Measurements from ENCODE around the gene TRERF1. TPM values are rescaled to one million over a fixed set of nuclear protein-coding genes. Genes with fewer than 3 reads are reported as not detected.
A peak's percentile ranks its signal among the peaks of the same experiment; 100 is the strongest.

Gene TRERF1
- total and polyA plus RNA-seq, 2 experiments from 2014 or later: 3.2 to 5.1 TPM

- H2AFZ ChIP-seq: no peak overlapping the region
- no peak for DNase-seq (ENCODE audit: low spot score)
- no peaks in the 10 kb centered on the region for H3K27me3 ChIP-seq
- H3K79me2 ChIP-seq: peaks cover 17% of the 10 kb centered on the region
- no peaks in the 10 kb centered on the region for H3K9me2 ChIP-seq (replicated peaks; ENCODE audit: insufficient read depth)
- H3K9me3 ChIP-seq (ENCODE audit: low read depth): no peaks in the 10 kb centered on the region
- no peak for TF ChIP-seq CTCF (IDR thresholded peaks at IDR 0.05; ENCODE audit: poor library complexity)
- TF ChIP-seq EZH2 (IDR thresholded peaks at IDR 0.05; ENCODE audit: borderline replicate concordance): no peak
- no peak for TF ChIP-seq EZH2phosphoT487 (IDR thresholded peaks at IDR 0.05; ENCODE audit: low read depth, severe bottlenecking, unreplicated experiment)
- H3K4me3 ChIP-seq: no peak overlapping the region
- no peaks in the 10 kb centered on the region for H3K36me3 ChIP-seq (replicated peaks; ENCODE audit: insufficient read depth, low read depth)
- 90% methylated on average over 2 of the region's 2 CpGs for WGBS (ENCODE audit: low lambda C conversion rate, missing lambda C conversion rate)
- no peak overlapping the region for H3K27ac ChIP-seq
- H3K4me1 ChIP-seq (ENCODE audit: insufficient read depth): peaks cover 15% of the 10 kb centered on the region
- H4K20me1 ChIP-seq (ENCODE audit: insufficient read depth, poor library complexity, severe bottlenecking): no peaks in the 10 kb centered on the region
- no peak overlapping the region for H3K4me2 ChIP-seq
These were observed 111.7 kb downstream of the TRERF1 start for GRCh38 chr6:42339991-42340401.

DNA sequence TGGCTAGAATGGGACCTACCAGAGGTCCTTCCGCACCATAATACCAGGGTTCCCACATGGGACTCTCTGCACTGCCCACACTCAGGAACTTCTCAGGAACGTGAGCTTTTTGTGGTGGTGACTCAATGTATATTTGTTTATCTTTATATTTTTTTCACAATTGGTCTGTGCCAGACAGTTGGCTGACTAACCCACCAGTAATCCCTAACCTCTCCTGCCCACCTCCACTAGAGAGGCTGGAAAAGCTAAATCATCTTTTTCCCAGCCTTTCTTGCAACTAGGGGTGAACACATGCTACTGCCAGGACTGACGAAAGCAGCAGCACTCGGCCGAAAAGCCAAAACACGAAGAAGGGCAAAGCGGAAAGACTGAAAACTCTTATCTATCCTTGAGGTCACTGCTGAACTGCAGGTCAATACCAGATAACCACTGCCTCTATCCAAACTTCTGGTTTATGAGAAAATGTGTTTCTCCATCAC lies 112.9 kb downstream of the TRERF1 start:
- Histone ChIP-seq H3K9me3 (ENCODE audit: low read depth) (no peaks in the 10 kb centered on the region), H3K9me2 (replicated peaks; ENCODE audit: insufficient read depth) (no peaks in the 10 kb centered on the region), H2AFZ (no peak overlapping the region), H3K27ac (no peak overlapping the region), H3K4me3 (no peak overlapping the region), H3K36me3 (replicated peaks; ENCODE audit: insufficient read depth, low read depth) (no peaks in the 10 kb centered on the region), H4K20me1 (ENCODE audit: insufficient read depth, poor library complexity, severe bottlenecking) (no peaks in the 10 kb centered on the region), H3K4me2 (peak overlapping the region; percentile 51), H3K27me3 (no peaks in the 10 kb centered on the region), H3K79me2 (peaks cover 17% of the 10 kb centered on the region), H3K4me1 (ENCODE audit: insufficient read depth) (peaks cover 15% of the 10 kb centered on the region)
- peak; percentile 30 for DNase-seq (ENCODE audit: low spot score)
- WGBS (ENCODE audit: low lambda C conversion rate, missing lambda C conversion rate): 56% methylated on average over 7 of the region's 7 CpGs
- TF ChIP-seq EZH2 (IDR thresholded peaks at IDR 0.05; ENCODE audit: borderline replicate concordance) (no peak), CTCF (IDR thresholded peaks at IDR 0.05; ENCODE audit: poor library complexity) (no peak), EZH2phosphoT487 (IDR thresholded peaks at IDR 0.05; ENCODE audit: low read depth, severe bottlenecking, unreplicated experiment) (no peak)

- TF ChIP-seq EZH2 (IDR thresholded peaks at IDR 0.05; ENCODE audit: borderline replicate concordance): no peak
- no peak for TF ChIP-seq CTCF (IDR thresholded peaks at IDR 0.05; ENCODE audit: poor library complexity)
- TF ChIP-seq EZH2phosphoT487 (IDR thresholded peaks at IDR 0.05; ENCODE audit: low read depth, severe bottlenecking, unreplicated experiment): no peak
- Histone ChIP-seq H4K20me1 (ENCODE audit: insufficient read depth, poor library complexity, severe bottlenecking) (no peaks in the 10 kb centered on the region), H3K4me2 (peak overlapping the region; percentile 51), H3K36me3 (replicated peaks; ENCODE audit: insufficient read depth, low read depth) (no peaks in the 10 kb centered on the region), H3K9me3 (ENCODE audit: low read depth) (no peaks in the 10 kb centered on the region), H3K79me2 (peaks cover 17% of the 10 kb centered on the region), H2AFZ (no peak overlapping the region), H3K4me1 (ENCODE audit: insufficient read depth) (peaks cover 15% of the 10 kb centered on the region), H3K27ac (no peak overlapping the region), H3K9me2 (replicated peaks; ENCODE audit: insufficient read depth) (no peaks in the 10 kb centered on the region), H3K4me3 (no peak overlapping the region), H3K27me3 (no peaks in the 10 kb centered on the region)
- DNase-seq (ENCODE audit: low spot score): no peak
- 80% methylated on average over 11 of the region's 11 CpGs for WGBS (ENCODE audit: low lambda C conversion rate, missing lambda C conversion rate)
These were observed 113.6 kb downstream of the TRERF1 start for GRCh38 chr6:42337985-42338743.
